ENCODE data around the gene PROSER3. TPM values are rescaled to one million over a fixed set of nuclear protein-coding genes. Genes with fewer than 3 reads are reported as not detected.

The PROSER3 gene
- total and polyA plus RNA-seq, 2 of the 13 experiments (the other 11 are each of a cell fraction or from before 2014, with no cell fraction given), result 5.1 to 5.7 TPM

- POLR2A ChIA-PET, result no interaction called here
- in situ Hi-C loops (cut with HindIII; ENCODE audit: extremely low pct_ligation_motif_present, low pct_unique_long_range_greater_than_20kb), result no loop called here
- no peak overlapping the region for H3K4me2 ChIP-seq (ENCODE audit: low read depth, low read length)
- no peak overlapping the region for H3K27ac ChIP-seq (ENCODE audit: extremely low read length, insufficient read depth, low read length)
- no peaks in the 10 kb centered on the region for H4K20me1 ChIP-seq (ENCODE audit: insufficient read depth, low read length)
- TF ChIP-seq ZNF549 (CRISPR knock-in tag; IDR thresholded peaks at IDR 0.05) (no peak), ZNF468 (CRISPR knock-in tag; IDR thresholded peaks at IDR 0.05) (no peak), MTERF4 (CRISPR knock-in tag; IDR thresholded peaks at IDR 0.05) (no peak), GFI1 (CRISPR knock-in tag; IDR thresholded peaks at IDR 0.05; ENCODE audit: borderline replicate concordance) (no peak), FOXM1 (CRISPR knock-in tag; IDR thresholded peaks at IDR 0.05) (no peak), RAD51 (IDR thresholded peaks at IDR 0.05; ENCODE audit: borderline replicate concordance) (no peak), SNAI1 (CRISPR knock-in tag; IDR thresholded peaks at IDR 0.05; ENCODE audit: borderline replicate concordance) (no peak), HMG20B (CRISPR knock-in tag; conservative IDR thresholded peaks at IDR 0.05) (no peak), SAP130 (CRISPR knock-in tag; IDR thresholded peaks at IDR 0.05; ENCODE audit: low read depth) (no peak), ZNF550 (CRISPR knock-in tag; IDR thresholded peaks at IDR 0.05; ENCODE audit: borderline replicate concordance) (no peak), ZNF570 (CRISPR knock-in tag; IDR thresholded peaks at IDR 0.05; ENCODE audit: borderline replicate concordance) (no peak), ZNF547 (CRISPR knock-in tag; IDR thresholded peaks at IDR 0.05) (no peak), ZNF589 (CRISPR knock-in tag; conservative IDR thresholded peaks at IDR 0.05) (no peak), PAF1 (CRISPR knock-in tag; IDR thresholded peaks at IDR 0.05) (no peak)
- TF ChIP-seq, protein P1, sequence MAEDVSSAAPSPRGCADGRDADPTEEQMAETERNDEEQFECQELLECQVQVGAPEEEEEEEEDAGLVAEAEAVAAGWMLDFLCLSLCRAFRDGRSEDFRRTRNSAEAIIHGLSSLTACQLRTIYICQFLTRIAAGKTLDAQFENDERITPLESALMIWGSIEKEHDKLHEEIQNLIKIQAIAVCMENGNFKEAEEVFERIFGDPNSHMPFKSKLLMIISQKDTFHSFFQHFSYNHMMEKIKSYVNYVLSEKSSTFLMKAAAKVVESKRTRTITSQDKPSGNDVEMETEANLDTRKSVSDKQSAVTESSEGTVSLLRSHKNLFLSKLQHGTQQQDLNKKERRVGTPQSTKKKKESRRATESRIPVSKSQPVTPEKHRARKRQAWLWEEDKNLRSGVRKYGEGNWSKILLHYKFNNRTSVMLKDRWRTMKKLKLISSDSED (CRISPR knock-in tag; IDR thresholded peaks at IDR 0.05), result no peak
- no TSS peak for BruUV-seq (replicated peaks)
- peaks cover 38% of the 10 kb centered on the region for H3K4me1 ChIP-seq (ENCODE audit: insufficient read depth, low read length)
- intact Hi-C loops (cut with micrococcal nuclease; ENCODE audit: unreplicated experiment), result no loop called here
- no peak for DNase-seq (ENCODE audit: low spot score)
- no peak overlapping the region for H3K4me3 ChIP-seq (replicated peaks in 1 of 3; ENCODE audit: insufficient read depth in 1 of 3, low read depth in 2 of 3, low read length in 3 of 3)
- no peak overlapping the region for H3K9ac ChIP-seq (ENCODE audit: insufficient read depth, low read depth, low read length)
- H3K79me2 ChIP-seq (ENCODE audit: insufficient read depth, low read length), result no peaks in the 10 kb centered on the region
- CTCF ChIA-PET (ENCODE audit: low intra/inter-chr PET ratio, low total read pairs), result no interaction called here
- ATAC-seq, result no peak
- no peaks in the 10 kb centered on the region for H3K27me3 ChIP-seq (ENCODE audit: control insufficient read depth in 1 of 2, insufficient read depth in 2 of 2, low read length in 2 of 2)
- H3K36me3 ChIP-seq (replicated peaks in 1 of 2; ENCODE audit: control insufficient read depth in 1 of 2, insufficient read depth in 2 of 2, low read length in 2 of 2), result peaks cover 0 to 2% of the 10 kb centered on the region in 2 experiments; a peak in 2 of 5 replicates
- no peak for FAIRE-seq
- H2AFZ ChIP-seq (ENCODE audit: low read length), result no peak overlapping the region
- no peaks in the 10 kb centered on the region for H3K9me3 ChIP-seq (ENCODE audit: low read length)
- 96% methylated on average over 13 of the region's 16 CpGs for WGBS (ENCODE audit: low lambda C conversion rate)
Observed at GRCh38 chr19:35780058-35780457, 22.1 kb downstream of the PROSER3 start.

Data from HepG2 (cell line).